ENCODE data around the gene TIMM22. TPM values are rescaled to one million over a fixed set of nuclear protein-coding genes. Genes with fewer than 3 reads are reported as not detected.
"Not testable (repeated sequence)": the region's sequence is repeated elsewhere in the genome, so short reads cannot be mapped to it uniquely, and the experiment has no call there.

TIMM22 gene
- total and polyA plus RNA-seq, 12 donors, result 7.8 to 49.0 (median 15.2) TPM

- WGBS, 4 donors, result 17 to 36% (median 21%) methylated on average over 15 to 27 of the region's 27 CpGs
- H3K4me3 ChIP-seq, result no peak overlapping the region
These were observed 45.4 kb upstream of the TIMM22 start for GRCh38 chr17:951325-952132.

GRCh38 chr17:952592-952991, 44.3 kb upstream of the TIMM22 start:
- WGBS, 4 donors, result 84 to 100% (median 97%) methylated on average over 5 to 18 of the region's 18 CpGs
- H3K4me3 ChIP-seq; H3K27me3 ChIP-seq; H3K9me3 ChIP-seq (replicated peaks in 1 of 3); H3K4me1 ChIP-seq (replicated peaks in 1 of 2); H3K36me3 ChIP-seq (replicated peaks in 1 of 2); intact Hi-C loops (cut with DNase I); DNase-seq; H3K27ac ChIP-seq: not testable (repeated sequence)

More at GRCh38 chr17:951325-952132, 45.4 kb upstream of the TIMM22 start:
- Histone ChIP-seq H3K4me1 (replicated peaks in 1 of 2) (peaks cover 0 to 6% of the 10 kb centered on the region in 2 donors), H3K9me3 (replicated peaks in 1 of 3) (no peaks in the 10 kb centered on the region), H3K36me3 (replicated peaks in 1 of 2) (no peaks in the 10 kb centered on the region), H3K27ac (peak overlapping the region in 1 of 5 donors; percentile 40), H3K27me3 (no peaks in the 10 kb centered on the region)
- TF ChIP-seq, protein P1, sequence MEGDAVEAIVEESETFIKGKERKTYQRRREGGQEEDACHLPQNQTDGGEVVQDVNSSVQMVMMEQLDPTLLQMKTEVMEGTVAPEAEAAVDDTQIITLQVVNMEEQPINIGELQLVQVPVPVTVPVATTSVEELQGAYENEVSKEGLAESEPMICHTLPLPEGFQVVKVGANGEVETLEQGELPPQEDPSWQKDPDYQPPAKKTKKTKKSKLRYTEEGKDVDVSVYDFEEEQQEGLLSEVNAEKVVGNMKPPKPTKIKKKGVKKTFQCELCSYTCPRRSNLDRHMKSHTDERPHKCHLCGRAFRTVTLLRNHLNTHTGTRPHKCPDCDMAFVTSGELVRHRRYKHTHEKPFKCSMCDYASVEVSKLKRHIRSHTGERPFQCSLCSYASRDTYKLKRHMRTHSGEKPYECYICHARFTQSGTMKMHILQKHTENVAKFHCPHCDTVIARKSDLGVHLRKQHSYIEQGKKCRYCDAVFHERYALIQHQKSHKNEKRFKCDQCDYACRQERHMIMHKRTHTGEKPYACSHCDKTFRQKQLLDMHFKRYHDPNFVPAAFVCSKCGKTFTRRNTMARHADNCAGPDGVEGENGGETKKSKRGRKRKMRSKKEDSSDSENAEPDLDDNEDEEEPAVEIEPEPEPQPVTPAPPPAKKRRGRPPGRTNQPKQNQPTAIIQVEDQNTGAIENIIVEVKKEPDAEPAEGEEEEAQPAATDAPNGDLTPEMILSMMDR (IDR thresholded peaks at IDR 0.05), result no peak
- TF ChIP-seq POLR2A (IDR thresholded peaks at IDR 0.05), result no peak
- DNase-seq, result peak in 6 of 7 donors; percentile 58 to 68 (median 61)
- intact Hi-C loops (cut with DNase I), result no loop called here

GRCh38 chr17:953767-954166, 43.2 kb upstream of the TIMM22 start:
- Histone ChIP-seq H3K36me3 (replicated peaks in 1 of 2) (no peaks in the 10 kb centered on the region), H3K27me3 (no peaks in the 10 kb centered on the region), H3K4me1 (replicated peaks in 1 of 2) (peaks cover 0 to 6% of the 10 kb centered on the region in 2 donors), H3K27ac (no peak overlapping the region), H3K4me3 (no peak overlapping the region), H3K9me3 (replicated peaks in 1 of 3) (no peaks in the 10 kb centered on the region)
- 93 to 100% (median 96%) methylated on average over 6 to 16 of the region's 16 CpGs for WGBS, 4 donors
- intact Hi-C loops (cut with DNase I), result no loop called here
- no peak for DNase-seq
- TF ChIP-seq, protein P1 (IDR thresholded peaks at IDR 0.05), result no peak
- no peak for TF ChIP-seq POLR2A (IDR thresholded peaks at IDR 0.05)

GRCh38 chr17:954431-955164, 42.3 kb upstream of the TIMM22 start:
- H3K4me1 ChIP-seq (replicated peaks in 1 of 2), result peaks cover 0 to 6% of the 10 kb centered on the region in 2 donors
- no peak for DNase-seq
- intact Hi-C loops (cut with DNase I), result no loop called here

More at GRCh38 chr17:954431-955164, 42.3 kb upstream of the TIMM22 start:
- Histone ChIP-seq H3K27ac (no peak overlapping the region), H3K4me3 (no peak overlapping the region), H3K27me3 (no peaks in the 10 kb centered on the region), H3K36me3 (replicated peaks in 1 of 2) (no peaks in the 10 kb centered on the region), H3K9me3 (replicated peaks in 1 of 3) (no peaks in the 10 kb centered on the region)
- 53 to 70% (median 66%) methylated on average over 18 to 23 of the region's 23 CpGs for WGBS, 4 donors
- TF ChIP-seq POLR2A (IDR thresholded peaks at IDR 0.05), result no peak
- TF ChIP-seq, protein P1 (IDR thresholded peaks at IDR 0.05), result no peak

Measured in adrenal gland (tissue), 12 donors.